ENCODE measurements around the gene UNKL.
"Not testable (repeated sequence)": the region's sequence is repeated elsewhere in the genome, so short reads cannot be mapped to it uniquely, and the experiment has no call there.

UNKL gene

GRCh38 chr16:1331712-1332617, 82.5 kb downstream of the UNKL start:
- no peak for DNase-seq (ENCODE audit: low read depth, low spot score)
- no peak overlapping the region for H3K27ac ChIP-seq

DNA sequence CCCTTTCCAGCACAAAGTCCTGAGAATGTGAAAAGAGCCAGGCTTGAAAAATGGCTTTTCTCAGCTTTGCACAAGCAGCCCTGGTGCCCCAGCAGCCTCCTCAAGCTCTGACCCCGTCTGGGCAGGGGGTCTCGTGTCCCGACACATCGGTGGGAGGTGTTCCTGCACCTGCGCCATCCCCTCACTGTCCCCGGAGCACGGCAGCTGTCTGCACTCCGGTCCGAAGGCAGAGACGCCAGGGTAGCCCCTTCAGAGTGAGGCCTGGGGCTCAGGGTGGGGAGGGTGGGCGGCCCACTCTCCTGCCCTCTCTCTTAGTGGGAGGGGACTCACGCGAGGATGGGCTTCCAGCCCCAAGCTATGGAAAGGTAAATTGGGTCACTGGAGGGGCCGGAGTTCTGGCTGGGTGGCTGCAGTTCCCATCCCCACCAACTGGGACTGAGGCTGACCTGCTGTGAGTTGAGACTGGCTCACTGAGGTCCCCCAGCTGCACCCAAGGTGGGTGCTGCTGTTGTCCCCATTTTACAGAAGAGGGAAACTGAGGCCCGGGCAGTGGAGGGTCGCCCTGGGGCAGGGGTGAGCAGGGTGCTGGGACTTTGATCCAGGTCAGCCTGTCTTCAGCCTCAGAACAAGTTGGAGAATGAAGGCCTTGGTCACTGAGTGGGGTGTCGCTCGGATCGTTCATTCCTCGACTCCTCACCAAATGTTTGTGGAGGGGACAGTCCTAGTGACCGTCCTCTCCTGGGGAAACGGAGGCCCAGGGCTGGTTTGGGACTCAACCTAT, 83.4 kb downstream of the UNKL start:
- no peak for DNase-seq (ENCODE audit: low read depth, low spot score)
- no peak overlapping the region for H3K27ac ChIP-seq

DNA sequence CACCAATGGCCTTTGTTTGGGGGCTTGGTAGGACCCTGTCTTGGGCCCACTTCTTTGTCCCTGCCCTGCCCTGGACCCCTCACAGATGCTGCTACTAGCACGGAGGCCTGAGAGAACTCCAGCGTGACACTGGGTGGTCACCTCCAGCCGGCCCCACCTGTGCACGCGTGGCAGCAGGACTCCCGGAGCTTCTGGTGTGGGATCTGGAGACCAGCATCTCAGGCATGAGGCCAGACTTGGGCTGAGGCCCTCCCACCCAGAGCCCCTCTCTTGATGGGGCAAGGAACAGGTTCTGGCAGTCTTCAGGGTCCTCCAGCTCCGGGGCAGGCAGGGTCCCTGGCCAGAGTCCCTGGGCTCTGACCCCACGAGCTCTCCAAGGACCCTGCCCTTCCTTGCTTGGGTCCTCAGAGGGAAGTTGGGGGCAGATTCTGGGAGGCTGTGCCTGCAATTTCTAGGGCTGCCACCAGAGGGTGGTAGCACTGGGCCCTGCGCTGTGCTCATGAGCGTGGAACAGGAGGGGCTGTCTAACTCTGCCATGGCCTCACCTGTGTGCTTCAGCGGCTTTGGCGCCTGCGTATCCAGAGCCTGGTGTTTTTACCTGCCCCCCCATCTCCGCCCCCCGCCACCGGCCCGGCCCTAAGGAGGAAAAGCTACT, 84.1 kb downstream of the UNKL start:
- no peak for DNase-seq (ENCODE audit: low read depth, low spot score)
- no peak overlapping the region for H3K27ac ChIP-seq

GRCh38 chr16:1328961-1329360, 85.5 kb downstream of the UNKL start:
- H3K27ac ChIP-seq; DNase-seq (ENCODE audit: low read depth, low spot score): not testable (repeated sequence)

- DNase-seq (ENCODE audit: low read depth, low spot score); H3K27ac ChIP-seq: not testable (repeated sequence)
Measured at GRCh38 chr16:1328136-1328535, 86.4 kb downstream of the UNKL start.

DNA sequence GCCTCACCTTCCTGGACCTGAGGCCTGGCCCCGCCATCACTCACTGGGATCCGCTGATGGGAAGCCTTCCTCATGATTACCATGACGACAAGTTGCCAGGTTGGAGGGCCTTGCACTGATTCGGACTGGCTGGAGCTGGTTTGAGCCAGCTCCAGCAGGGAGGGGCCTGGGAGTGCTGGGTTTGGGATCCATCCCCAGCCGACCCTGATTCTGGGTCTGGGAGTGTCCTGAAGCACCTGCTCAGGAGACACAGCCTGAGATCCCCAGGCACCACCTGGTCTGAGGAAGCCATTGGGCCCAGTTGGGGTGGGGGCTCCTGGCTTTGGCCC, 86.9 kb downstream of the UNKL start:
- H3K27ac ChIP-seq = no peak overlapping the region
- DNase-seq (ENCODE audit: low read depth, low spot score) = no peak

GRCh38 chr16:1326946-1327618, 87.4 kb downstream of the UNKL start:
- no peak overlapping the region for H3K27ac ChIP-seq
- no peak for DNase-seq (ENCODE audit: low read depth, low spot score)

- DNase-seq (ENCODE audit: low read depth, low spot score) = no peak
- H3K27ac ChIP-seq = no peak overlapping the region
Measured at GRCh38 chr16:1326391-1326790, 88.1 kb downstream of the UNKL start.

GRCh38 chr16:1325673-1326371, 88.7 kb downstream of the UNKL start:
- DNase-seq (ENCODE audit: low read depth, low spot score) = no peak
- no peak overlapping the region for H3K27ac ChIP-seq

DNA sequence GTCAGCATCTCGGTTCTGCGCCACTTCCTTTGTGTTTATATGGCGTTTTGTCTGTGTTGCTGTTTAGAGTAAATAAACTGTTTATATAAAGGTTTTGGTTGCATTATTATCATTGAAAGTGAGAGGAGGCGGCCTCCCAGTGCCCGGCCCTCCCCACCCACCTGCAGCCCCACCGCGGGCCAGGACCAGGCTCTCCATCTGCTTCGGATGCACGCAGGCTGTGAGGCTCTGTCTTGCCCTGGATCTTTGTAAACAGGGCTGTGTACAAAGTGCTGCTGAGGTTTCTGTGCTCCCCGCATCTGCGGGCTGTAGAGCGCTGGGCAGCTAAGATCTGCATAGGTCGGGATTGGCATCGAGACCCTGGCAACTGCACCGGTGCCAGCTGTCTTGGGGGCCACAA, 89.2 kb downstream of the UNKL start:
- no peak for DNase-seq (ENCODE audit: low read depth, low spot score)
- no peak overlapping the region for H3K27ac ChIP-seq

- no peak overlapping the region for H3K27ac ChIP-seq
- DNase-seq (ENCODE audit: low read depth, low spot score) = no peak
Measured at GRCh38 chr16:1324286-1324826, 90.1 kb downstream of the UNKL start.

GRCh38 chr16:1323296-1324239, 90.9 kb downstream of the UNKL start:
- no peak for DNase-seq (ENCODE audit: low read depth, low spot score)
- no peak overlapping the region for H3K27ac ChIP-seq

DNA sequence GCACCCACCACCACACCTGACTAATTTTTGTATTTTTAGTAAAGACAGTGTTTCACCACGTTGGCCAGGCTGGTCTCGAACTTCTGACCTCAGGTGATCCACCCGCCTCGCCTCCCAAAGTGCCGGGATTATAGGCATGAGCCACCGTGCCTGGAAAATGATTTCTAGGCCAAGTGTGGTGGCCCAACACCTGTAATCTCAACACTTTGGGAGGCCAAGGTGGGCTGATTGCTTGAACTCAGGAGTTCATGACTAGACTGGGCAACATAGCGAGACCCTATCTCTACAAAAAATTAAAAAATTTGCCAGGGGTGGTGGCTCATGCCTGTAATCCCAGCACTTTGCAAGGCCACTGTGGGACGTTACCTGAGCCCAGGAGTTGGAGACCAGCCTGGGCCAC, 92.1 kb downstream of the UNKL start:
- no peak overlapping the region for H3K27ac ChIP-seq
- no peak for DNase-seq (ENCODE audit: low read depth, low spot score)

GRCh38 chr16:1320658-1321240, 93.8 kb downstream of the UNKL start:
- DNase-seq (ENCODE audit: low read depth, low spot score) = no peak
- H3K27ac ChIP-seq = no peak overlapping the region

DNA sequence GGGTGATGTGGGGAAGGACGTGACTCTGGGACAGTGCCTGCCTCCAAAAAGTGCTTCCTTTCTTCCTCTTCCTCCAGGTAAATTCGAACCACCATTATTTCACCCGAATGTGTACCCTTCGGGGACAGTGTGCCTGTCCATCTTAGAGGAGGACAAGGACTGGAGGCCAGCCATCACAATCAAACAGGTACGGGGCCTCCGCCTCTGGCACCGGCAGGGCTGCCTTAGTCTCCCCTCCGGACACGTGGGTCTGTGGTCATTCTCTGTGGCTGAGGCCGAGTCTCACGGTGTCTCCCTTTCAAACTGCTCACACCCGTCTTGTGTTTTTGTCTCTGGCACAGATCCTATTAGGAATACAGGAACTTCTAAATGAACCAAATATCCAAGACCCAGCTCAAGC, 94.4 kb downstream of the UNKL start:
- no peak for DNase-seq (ENCODE audit: low read depth, low spot score)
- H3K27ac ChIP-seq = no peak overlapping the region

DNA sequence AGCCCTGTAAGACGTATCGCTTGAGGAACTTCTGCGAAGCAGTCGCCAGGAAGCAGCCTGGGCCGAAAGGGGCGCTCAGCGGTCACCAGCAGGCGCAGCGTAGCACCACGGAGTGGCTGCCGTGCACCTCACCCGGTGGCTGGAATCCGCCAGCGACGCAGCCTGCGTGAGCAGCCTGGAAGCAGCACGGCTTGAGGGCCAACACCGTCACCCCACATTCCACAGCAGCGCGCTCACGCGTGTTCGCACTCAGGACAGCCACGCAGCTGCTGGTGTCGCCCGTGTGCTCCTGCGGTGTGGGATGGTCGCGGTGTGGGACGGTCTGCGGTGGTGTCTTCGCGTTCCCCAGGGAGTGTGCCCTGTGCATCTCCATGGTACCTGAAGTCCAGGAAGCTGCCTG, 95.5 kb downstream of the UNKL start:
- no peak overlapping the region for H3K27ac ChIP-seq
- DNase-seq (ENCODE audit: low read depth, low spot score) = no peak

GRCh38 chr16:1318268-1318545, 96.3 kb downstream of the UNKL start:
- DNase-seq (ENCODE audit: low read depth, low spot score) = no peak
- no peak overlapping the region for H3K27ac ChIP-seq

DNA sequence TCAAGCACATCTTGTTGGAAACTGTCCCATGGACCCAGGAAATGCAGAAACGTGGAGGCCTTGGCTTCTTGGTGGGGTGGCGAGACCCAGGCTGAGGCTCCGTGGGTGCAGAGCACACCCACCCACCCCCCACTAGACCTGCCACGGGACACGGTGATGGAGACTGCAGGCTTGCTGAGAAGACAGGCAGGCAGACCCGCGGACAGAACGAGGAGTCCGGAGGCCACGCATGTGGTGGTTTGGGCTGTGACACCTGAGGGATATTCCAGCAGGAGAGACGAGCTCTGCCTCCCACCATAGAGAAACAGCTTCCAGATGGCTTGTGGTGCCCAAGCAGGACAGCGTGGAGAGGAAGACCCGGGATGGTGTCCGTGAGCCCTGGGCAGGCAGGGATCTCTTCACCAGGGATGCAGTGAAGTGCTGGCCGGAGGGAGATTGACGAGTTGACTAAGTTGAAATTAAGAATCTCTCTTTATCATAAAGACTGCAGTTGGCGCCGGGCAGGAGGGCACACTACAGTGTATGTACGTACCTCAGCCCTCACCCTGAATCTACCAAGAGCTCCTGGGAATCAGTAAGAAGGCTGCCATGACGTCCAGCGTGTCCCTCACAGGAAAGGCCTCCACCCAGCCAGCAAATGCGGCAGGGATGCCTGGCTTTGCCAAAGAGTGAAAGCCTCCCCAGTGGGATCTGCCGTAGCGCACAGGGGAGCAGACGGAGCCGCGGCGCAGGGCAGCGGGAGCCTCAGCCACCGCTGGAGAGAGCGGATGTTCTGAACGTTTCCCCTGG, 96.8 kb downstream of the UNKL start:
- DNase-seq (ENCODE audit: low read depth, low spot score) = no peak
- H3K27ac ChIP-seq = no peak overlapping the region

All from epithelial cell of prostate (primary cell).